ENCODE measurements around the gene ZDHHC24.

ZDHHC24 gene

GRCh38 chr11:66570079-66570849, 24.4 kb upstream of the ZDHHC24 start:
- TF ChIP-seq GATA2 (IDR thresholded peaks at IDR 0.05; ENCODE audit: low read depth, low read length) = no peak
- TF ChIP-seq GATA3 (IDR thresholded peaks at IDR 0.05; ENCODE audit: low read depth, low read length) = no peak

- TF ChIP-seq GATA2 (IDR thresholded peaks at IDR 0.05; ENCODE audit: low read depth, low read length) = no peak
- TF ChIP-seq GATA3 (IDR thresholded peaks at IDR 0.05; ENCODE audit: low read depth, low read length) = no peak
These were observed 23.2 kb upstream of the ZDHHC24 start for GRCh38 chr11:66569076-66569475.

- TF ChIP-seq GATA2 (IDR thresholded peaks at IDR 0.05; ENCODE audit: low read depth, low read length) (no peak), GATA3 (IDR thresholded peaks at IDR 0.05; ENCODE audit: low read depth, low read length) (no peak)
These were observed 22.5 kb upstream of the ZDHHC24 start, which contains the start of gene CTSF for GRCh38 chr11:66568124-66568916. Gene CTSF (minus strand): TSS chr11:66568606. CDS start chr11:66568486, 120 bp downstream.

GRCh38 chr11:66567787-66568123, 21.9 kb upstream of the ZDHHC24 start:
- TF ChIP-seq GATA2 (IDR thresholded peaks at IDR 0.05; ENCODE audit: low read depth, low read length) (no peak), GATA3 (IDR thresholded peaks at IDR 0.05; ENCODE audit: low read depth, low read length) (no peak)

GRCh38 chr11:66566221-66566620, 20.4 kb upstream of the ZDHHC24 start:
- TF ChIP-seq GATA2 (IDR thresholded peaks at IDR 0.05; ENCODE audit: low read depth, low read length) = no peak
- no peak for TF ChIP-seq GATA3 (IDR thresholded peaks at IDR 0.05; ENCODE audit: low read depth, low read length)

GRCh38 chr11:66564984-66565383, 19.1 kb upstream of the ZDHHC24 start:
- no peak for TF ChIP-seq GATA3 (IDR thresholded peaks at IDR 0.05; ENCODE audit: low read depth, low read length)
- no peak for TF ChIP-seq GATA2 (IDR thresholded peaks at IDR 0.05; ENCODE audit: low read depth, low read length)

- TF ChIP-seq GATA2 (IDR thresholded peaks at IDR 0.05; ENCODE audit: low read depth, low read length) = no peak
These were observed 18.7 kb upstream of the ZDHHC24 start for GRCh38 chr11:66564538-66564937.

GRCh38 chr11:66563832-66564231, 18.0 kb upstream of the ZDHHC24 start:
- TF ChIP-seq GATA3 (IDR thresholded peaks at IDR 0.05; ENCODE audit: low read depth, low read length) (no peak), GATA2 (IDR thresholded peaks at IDR 0.05; ENCODE audit: low read depth, low read length) (no peak)

- TF ChIP-seq GATA2 (IDR thresholded peaks at IDR 0.05; ENCODE audit: low read depth, low read length) (no peak), GATA3 (IDR thresholded peaks at IDR 0.05; ENCODE audit: low read depth, low read length) (no peak)
These were observed 17.2 kb upstream of the ZDHHC24 start for GRCh38 chr11:66562907-66563583.

- TF ChIP-seq GATA3 (IDR thresholded peaks at IDR 0.05; ENCODE audit: low read depth, low read length) (no peak), GATA2 (IDR thresholded peaks at IDR 0.05; ENCODE audit: low read depth, low read length) (no peak)
These were observed 16.4 kb upstream of the ZDHHC24 start for GRCh38 chr11:66562275-66562674.

GRCh38 chr11:66561975-66562248, 16.1 kb upstream of the ZDHHC24 start:
- no peak for TF ChIP-seq GATA3 (IDR thresholded peaks at IDR 0.05; ENCODE audit: low read depth, low read length)
- TF ChIP-seq GATA2 (IDR thresholded peaks at IDR 0.05; ENCODE audit: low read depth, low read length) = no peak

GRCh38 chr11:66561178-66561974, 15.5 kb upstream of the ZDHHC24 start:
- TF ChIP-seq GATA3 (IDR thresholded peaks at IDR 0.05; ENCODE audit: low read depth, low read length) (no peak), GATA2 (IDR thresholded peaks at IDR 0.05; ENCODE audit: low read depth, low read length) (no peak)

GRCh38 chr11:66559866-66560676, 14.2 kb upstream of the ZDHHC24 start:
- no peak for TF ChIP-seq GATA3 (IDR thresholded peaks at IDR 0.05; ENCODE audit: low read depth, low read length)
